Amygdala (tissue), 56 donors: ENCODE results near the gene SFMBT1.

Experiments used
- DNase-seq, 56 donors: peaks; one replicate each; lab custom pipeline; 2025; lab: John Stamatoyannopoulos, UW

SFMBT1 gene

GRCh38 chr3:52892625-52893311 lies 153.1 kb downstream of the SFMBT1 start:
- no peak for DNase-seq

GRCh38 chr3:52892290-52892624 lies 153.6 kb downstream of the SFMBT1 start:
- DNase-seq = peak in 1 of 56 donors; percentile 11

GRCh38 chr3:52891615-52892081 lies 154.2 kb downstream of the SFMBT1 start:
- DNase-seq = no peak

DNA sequence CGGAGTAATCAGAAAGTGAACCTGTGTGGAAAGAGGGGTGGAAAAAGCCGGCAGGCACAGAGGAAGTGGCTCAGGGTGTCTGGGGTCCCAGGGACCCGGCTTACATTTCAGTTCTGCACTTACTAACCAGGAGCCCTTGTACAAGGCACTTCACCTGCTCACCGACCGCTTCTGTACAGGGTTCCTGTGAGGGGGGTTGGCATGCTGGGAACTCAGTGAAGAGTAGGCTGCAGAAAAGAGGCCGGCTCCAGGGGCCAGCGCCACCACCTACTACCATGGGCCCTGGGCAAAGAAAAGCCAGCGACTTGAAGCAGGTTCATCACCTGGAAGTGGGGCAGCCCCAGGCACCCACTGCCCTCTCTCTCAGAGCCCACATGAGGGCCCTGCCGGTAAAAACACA lies 154.7 kb downstream of the SFMBT1 start:
- DNase-seq = no peak

DNA sequence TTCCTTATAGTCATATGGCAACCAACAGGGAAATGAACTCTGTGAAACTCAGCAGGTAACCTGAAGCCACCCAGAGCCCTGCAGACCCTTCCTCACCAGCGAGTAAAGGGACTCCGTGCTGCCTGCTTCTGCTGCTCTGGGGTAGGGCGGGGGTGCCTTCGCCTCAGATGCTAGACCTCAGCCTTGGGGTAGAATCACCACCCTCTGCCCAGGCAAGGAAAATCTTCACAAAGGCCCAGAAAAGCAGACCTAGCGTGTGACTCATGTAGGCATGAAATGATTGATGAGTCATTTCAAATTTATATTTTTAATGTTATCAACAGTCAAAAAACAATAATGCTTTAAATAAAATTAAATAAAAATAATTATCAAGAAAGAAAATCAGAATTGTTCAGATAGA lies 155.1 kb downstream of the SFMBT1 start:
- no peak for DNase-seq

GRCh38 chr3:52889901-52890300 lies 156.0 kb downstream of the SFMBT1 start:
- no peak for DNase-seq

GRCh38 chr3:52887166-52887565 lies 158.7 kb downstream of the SFMBT1 start:
- no peak for DNase-seq

DNA sequence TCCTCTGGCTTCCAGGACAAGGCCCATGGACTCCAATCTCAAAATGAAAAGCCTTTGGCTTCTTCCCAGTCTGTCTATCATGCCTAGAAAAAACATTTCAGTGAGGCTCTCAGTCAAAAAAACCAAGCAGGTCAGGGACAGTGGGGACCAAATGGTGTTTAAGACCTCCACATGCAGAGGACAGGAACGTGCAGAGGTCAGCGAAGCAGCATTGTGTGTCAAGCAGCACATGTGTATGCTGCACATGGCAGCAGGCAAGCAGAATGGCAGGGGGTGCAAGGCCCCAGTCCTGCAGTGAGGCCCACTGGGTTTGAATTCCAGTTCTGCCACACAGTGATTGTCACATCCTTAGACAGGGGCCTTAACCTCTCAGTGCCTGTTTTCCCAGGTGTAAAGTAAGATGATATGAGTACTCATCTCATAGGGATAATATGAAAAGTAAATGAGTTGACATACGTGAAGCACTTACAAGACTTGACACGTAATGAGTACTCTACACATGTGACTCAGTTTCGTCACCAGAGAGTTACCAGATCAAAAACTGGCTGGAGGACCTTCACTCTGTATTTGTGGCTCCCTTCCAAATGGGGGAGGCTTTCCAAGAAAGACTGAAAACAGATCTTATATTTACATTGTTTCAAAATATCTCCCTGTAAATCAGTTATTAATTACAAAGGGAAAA lies 159.7 kb downstream of the SFMBT1 start:
- DNase-seq = no peak

GRCh38 chr3:52882377-52882776 lies 163.5 kb downstream of the SFMBT1 start:
- no peak for DNase-seq

DNA sequence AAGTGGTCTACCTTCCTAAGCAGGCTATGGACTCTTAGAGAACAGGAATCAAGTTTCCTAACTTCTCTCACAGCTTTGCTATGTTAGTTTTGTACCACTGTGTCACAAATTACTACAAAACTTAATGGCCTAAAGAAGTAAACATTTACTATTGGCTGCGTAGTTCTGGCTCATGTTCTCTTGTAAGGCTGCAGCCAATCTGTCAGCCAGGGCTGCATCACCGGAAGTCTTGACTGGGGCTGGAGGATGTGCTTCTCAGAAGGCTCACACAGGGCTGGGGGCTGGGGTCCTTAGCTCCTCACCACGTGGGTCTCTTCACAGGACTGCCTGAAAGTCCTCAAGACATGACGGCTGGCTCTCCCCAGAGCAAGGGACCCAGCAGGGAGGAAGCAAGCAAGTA lies 164.0 kb downstream of the SFMBT1 start:
- no peak for DNase-seq

DNA sequence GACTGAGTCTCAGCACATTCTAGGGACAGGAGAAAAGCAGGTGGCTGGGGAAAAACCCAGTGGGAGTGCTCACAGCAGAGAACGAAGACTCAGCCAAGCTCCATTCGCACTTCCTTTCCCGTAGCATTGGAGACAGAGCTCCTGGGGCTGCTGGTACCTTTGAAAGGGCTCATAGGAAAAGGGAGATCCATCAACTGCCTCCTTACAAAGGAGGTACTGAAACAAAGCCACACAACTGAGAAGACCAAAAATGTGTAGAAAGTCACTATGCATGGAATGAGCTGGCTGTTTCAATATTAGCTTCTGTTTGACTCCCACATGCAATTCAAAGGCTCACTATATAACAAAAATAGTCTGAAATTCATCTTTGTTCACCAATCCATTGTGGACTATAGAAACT lies 165.4 kb downstream of the SFMBT1 start:
- no peak for DNase-seq

DNA sequence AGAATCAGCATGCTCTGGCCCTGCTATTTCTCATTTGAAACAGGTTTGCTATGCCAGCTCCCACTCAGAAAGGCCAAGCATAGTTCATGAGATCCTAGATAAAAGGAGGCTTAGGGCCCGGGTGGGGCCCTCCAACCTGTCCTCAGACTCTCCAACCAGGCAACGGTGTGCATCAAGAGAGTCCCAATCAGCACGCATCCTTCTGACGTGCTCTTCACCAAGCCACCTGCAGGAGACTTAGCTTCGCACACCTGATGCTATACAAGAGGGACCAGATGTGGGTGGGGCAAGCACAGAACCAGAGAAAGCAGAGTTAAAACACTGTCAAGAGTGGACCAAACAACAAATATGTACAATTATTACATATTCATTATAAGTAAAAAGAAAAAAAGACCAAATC lies 165.8 kb downstream of the SFMBT1 start:
- DNase-seq = no peak

GRCh38 chr3:52879581-52879980 lies 166.3 kb downstream of the SFMBT1 start:
- DNase-seq = no peak

DNA sequence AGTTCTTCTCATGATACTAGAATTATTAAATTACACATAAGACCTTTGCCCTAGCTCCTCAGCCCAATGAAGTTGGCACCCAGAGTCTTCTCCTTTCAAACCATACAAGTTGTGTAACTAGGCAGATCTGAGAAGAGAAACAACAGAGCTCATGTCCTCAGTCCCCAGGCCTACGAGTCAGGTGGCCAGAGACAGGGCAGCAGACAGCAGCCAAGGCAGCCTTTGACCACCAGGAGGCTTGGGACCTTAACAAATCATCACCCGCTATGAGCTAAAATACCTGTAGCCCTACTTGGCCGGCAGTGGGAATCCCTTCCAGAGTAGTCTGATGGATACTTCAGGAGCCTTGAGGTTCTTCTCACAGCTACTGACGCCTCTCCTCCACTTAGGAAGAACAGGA lies 166.8 kb downstream of the SFMBT1 start:
- DNase-seq = no peak

GRCh38 chr3:52877085-52877484 lies 168.8 kb downstream of the SFMBT1 start:
- DNase-seq = no peak

- no peak for DNase-seq
Measured at GRCh38 chr3:52874864-52875587, 170.8 kb downstream of the SFMBT1 start.

DNA sequence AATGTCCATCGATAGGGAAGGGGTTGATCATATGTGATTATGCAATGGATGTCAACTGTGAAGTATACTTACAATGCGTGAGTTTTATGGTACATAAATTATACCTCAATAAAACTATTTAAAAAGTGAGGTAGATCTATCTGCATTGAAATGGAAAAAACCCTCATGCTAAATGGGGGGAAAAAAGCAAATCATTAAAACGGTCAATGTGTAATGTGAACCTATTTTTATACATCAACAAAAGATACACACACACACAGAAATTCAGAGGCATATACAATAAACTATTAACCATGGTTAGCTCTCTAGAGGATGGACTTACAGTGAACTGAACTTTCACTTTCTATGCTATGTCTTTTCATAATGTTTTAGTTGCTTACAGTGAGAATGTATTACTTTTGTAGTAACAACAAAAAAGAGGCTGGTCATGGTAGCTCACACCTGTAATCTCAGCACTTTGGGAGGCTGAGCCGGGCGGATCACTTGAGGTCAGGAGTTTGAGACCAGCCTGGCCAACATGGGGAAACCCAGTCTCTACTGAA lies 171.6 kb downstream of the SFMBT1 start:
- no peak for DNase-seq

DNA sequence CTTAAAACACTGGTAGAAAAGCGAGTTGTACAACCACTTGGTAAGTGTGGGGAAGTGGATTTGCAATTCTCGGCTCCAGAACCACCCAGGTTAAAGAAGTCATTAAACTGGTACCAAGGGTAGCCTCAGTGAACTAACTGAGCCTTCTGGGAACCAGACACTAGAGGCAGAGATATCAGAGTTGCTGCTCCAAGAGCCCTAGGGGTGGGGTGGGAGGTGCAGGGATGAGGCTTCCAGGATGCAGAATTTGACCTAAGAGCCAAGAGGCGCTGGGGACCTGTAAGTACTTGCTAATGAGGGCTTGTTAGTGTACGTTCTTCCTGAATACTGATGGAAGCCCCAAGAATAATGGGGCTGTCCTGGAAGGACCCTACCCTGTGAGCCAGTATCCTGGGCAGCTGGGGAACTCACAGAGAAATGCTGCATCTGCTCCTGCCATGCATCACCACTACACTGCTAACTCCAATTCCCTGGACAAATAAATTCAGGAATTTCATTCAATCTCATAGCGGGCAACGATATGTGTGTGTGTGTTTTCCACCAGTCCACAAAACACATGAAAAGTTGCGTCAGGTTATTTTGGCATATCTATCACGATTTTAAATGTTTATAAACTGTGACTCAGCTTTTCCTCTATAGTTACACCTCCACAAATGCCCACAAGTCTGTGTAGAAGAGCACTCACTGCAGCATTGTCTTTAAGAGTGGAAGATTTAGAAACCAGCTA lies 172.3 kb downstream of the SFMBT1 start:
- DNase-seq = peak in 3 of 56 donors; percentile 26 to 34 (median 29)

GRCh38 chr3:52872245-52872644 lies 173.6 kb downstream of the SFMBT1 start:
- DNase-seq = no peak

- DNase-seq = no peak
Measured at GRCh38 chr3:52871761-52872160, 174.1 kb downstream of the SFMBT1 start.

- no peak for DNase-seq
Measured at GRCh38 chr3:52870471-52870870, 175.4 kb downstream of the SFMBT1 start.
